ENCODE measurements around the gene HCLS1. TPM values are rescaled to one million over a fixed set of nuclear protein-coding genes. Genes with fewer than 3 reads are reported as not detected.

HCLS1 gene
- total RNA-seq, 1 donor from 2014 or later: 1.6 TPM

DNA sequence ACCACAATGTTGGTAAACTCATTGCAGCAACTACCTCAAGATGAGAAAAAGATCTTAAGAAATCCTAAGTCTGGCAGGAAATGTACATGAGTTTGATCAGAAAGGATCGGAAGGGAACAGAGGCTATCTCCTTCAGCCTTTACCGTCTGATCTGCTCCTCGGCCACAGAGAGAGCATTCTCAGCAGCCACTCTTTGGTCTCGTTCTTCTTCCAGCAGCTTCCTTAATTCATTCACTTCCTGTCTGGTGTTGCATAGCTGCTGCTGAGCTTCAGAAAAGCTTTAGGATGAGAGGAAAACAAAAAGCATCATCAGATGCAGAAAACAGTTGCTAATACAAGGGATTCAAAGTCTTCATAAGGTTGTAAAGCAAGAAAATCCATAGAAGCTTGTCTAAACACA lies 6.6 kb upstream of the HCLS1 start:
- Mint-ChIP-seq H3K4me1 (ENCODE audit: low read depth, unreplicated experiment) (peaks cover 16% of the 10 kb centered on the region), H3K4me3 (ENCODE audit: unreplicated experiment) (no peak overlapping the region), H3K27ac (ENCODE audit: unreplicated experiment) (no peak overlapping the region), H3K9me3 (ENCODE audit: unreplicated experiment) (no peaks in the 10 kb centered on the region), H3K36me3 (ENCODE audit: low read depth, unreplicated experiment) (peaks cover 41% of the 10 kb centered on the region), H3K27me3 (ENCODE audit: low read depth, unreplicated experiment) (no peaks in the 10 kb centered on the region)
- DNase-seq (ENCODE audit: low read depth): no peak
- Histone ChIP-seq H3K4me3 (ENCODE audit: insufficient read depth, low read depth, low read length) (no peak overlapping the region), H3K27me3 (ENCODE audit: insufficient read depth, low read length) (no peaks in the 10 kb centered on the region), H4K20me1 (ENCODE audit: insufficient read depth, low read length) (no peaks in the 10 kb centered on the region), H3K9me3 (ENCODE audit: insufficient read depth, low read depth, low read length) (no peaks in the 10 kb centered on the region), H3K4me1 (ENCODE audit: insufficient read depth, low read length) (no peaks in the 10 kb centered on the region), H2AFZ (ENCODE audit: low read depth, low read length) (no peak overlapping the region), H3K79me2 (ENCODE audit: insufficient read depth, low read length) (no peaks in the 10 kb centered on the region), H3K27ac (ENCODE audit: low read depth, low read length) (no peak overlapping the region), H3K9ac (ENCODE audit: low read length) (no peak overlapping the region), H3K4me2 (ENCODE audit: low read length) (no peak overlapping the region), H3K36me3 (ENCODE audit: insufficient read depth, low read length) (peaks cover 53% of the 10 kb centered on the region)
- TF ChIP-seq, protein P1, sequence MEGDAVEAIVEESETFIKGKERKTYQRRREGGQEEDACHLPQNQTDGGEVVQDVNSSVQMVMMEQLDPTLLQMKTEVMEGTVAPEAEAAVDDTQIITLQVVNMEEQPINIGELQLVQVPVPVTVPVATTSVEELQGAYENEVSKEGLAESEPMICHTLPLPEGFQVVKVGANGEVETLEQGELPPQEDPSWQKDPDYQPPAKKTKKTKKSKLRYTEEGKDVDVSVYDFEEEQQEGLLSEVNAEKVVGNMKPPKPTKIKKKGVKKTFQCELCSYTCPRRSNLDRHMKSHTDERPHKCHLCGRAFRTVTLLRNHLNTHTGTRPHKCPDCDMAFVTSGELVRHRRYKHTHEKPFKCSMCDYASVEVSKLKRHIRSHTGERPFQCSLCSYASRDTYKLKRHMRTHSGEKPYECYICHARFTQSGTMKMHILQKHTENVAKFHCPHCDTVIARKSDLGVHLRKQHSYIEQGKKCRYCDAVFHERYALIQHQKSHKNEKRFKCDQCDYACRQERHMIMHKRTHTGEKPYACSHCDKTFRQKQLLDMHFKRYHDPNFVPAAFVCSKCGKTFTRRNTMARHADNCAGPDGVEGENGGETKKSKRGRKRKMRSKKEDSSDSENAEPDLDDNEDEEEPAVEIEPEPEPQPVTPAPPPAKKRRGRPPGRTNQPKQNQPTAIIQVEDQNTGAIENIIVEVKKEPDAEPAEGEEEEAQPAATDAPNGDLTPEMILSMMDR (IDR thresholded peaks at IDR 0.05; ENCODE audit: insufficient read depth, low read depth, low read length): no peak
- TF ChIP-seq EZH2 (IDR thresholded peaks at IDR 0.05; ENCODE audit: insufficient read depth, low read length): no peak
- no peak for FAIRE-seq

DNA sequence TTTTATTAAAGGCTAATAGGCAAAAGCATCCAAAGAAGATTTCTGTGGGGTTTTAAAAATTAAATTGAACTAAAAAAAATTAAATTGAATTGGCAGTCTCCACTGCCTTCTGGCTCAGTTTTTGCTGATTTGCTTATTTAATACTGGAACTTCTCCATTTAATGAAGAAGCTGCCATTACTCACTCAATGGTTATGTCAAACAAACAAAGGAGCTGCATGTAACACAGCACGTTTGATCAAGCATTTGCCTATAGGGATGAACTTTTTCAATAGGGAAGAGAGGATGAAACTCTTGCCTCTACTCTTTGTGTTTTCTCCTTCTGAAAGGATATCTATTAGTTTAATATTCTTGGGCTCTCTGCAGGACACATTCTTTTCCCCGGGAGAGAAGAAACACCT lies 4.8 kb upstream of the HCLS1 start:
- H3K4me1 ChIP-seq (ENCODE audit: insufficient read depth, low read length): no peaks in the 10 kb centered on the region
- H3K27me3 Mint-ChIP-seq (ENCODE audit: low read depth, unreplicated experiment): no peaks in the 10 kb centered on the region
- DNase-seq (ENCODE audit: low read depth): no peak
- H3K27ac ChIP-seq (ENCODE audit: low read depth, low read length): no peak overlapping the region
- H3K79me2 ChIP-seq (ENCODE audit: insufficient read depth, low read length): no peaks in the 10 kb centered on the region
- peaks cover 46% of the 10 kb centered on the region for H3K36me3 Mint-ChIP-seq (ENCODE audit: low read depth, unreplicated experiment)
- H3K4me1 Mint-ChIP-seq (ENCODE audit: low read depth, unreplicated experiment): peaks cover 18% of the 10 kb centered on the region
- FAIRE-seq: no peak
- H3K9me3 ChIP-seq (ENCODE audit: insufficient read depth, low read depth, low read length): no peaks in the 10 kb centered on the region
- no peak overlapping the region for H2AFZ ChIP-seq (ENCODE audit: low read depth, low read length)
- H3K9ac ChIP-seq (ENCODE audit: low read length): no peak overlapping the region
- H3K36me3 ChIP-seq (ENCODE audit: insufficient read depth, low read length): peaks cover 49% of the 10 kb centered on the region
- TF ChIP-seq EZH2 (IDR thresholded peaks at IDR 0.05; ENCODE audit: insufficient read depth, low read length): no peak
- TF ChIP-seq, protein P1 (IDR thresholded peaks at IDR 0.05; ENCODE audit: insufficient read depth, low read depth, low read length): no peak
- H3K4me3 Mint-ChIP-seq (ENCODE audit: unreplicated experiment): no peak overlapping the region
- H3K9me3 Mint-ChIP-seq (ENCODE audit: unreplicated experiment): no peaks in the 10 kb centered on the region
- H3K27ac Mint-ChIP-seq (ENCODE audit: unreplicated experiment): no peak overlapping the region
- H3K4me2 ChIP-seq (ENCODE audit: low read length): no peak overlapping the region
- H4K20me1 ChIP-seq (ENCODE audit: insufficient read depth, low read length): no peaks in the 10 kb centered on the region
- H3K4me3 ChIP-seq (ENCODE audit: insufficient read depth, low read depth, low read length): no peak overlapping the region
- no peaks in the 10 kb centered on the region for H3K27me3 ChIP-seq (ENCODE audit: insufficient read depth, low read length)

DNA sequence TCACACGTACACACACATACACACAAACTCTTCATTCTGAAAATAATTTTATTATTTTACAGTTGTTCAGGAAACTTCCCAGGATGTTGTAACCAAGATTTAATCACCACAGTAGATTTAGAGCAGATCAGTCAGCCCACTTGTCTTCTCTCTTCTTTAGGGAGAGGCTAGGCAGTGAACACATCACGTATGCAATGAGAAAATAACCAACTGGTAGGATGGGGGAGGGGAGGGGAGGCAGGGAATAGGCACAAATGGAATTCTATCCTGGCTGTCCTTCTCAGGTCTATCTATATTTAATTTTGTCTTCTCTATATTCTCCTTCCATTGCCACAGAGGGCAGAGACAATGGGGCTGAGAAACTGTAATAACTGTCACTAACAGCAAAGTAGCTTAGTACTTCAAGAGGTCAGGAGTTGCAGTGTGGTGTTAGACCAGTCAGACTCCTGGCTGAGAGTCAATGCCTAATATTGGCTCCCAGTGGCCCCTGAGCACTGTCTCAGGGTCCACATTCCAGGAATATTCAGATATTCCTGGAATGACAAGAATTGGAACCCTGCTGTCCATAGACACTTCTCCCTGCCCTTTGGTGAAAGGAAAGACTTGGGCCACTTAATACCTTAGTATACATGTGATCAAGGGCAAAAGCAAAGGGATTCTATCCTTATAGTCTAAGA lies 2.6 kb upstream of the HCLS1 start:
- Histone ChIP-seq H3K27me3 (ENCODE audit: insufficient read depth, low read length) (no peaks in the 10 kb centered on the region), H3K27ac (ENCODE audit: low read depth, low read length) (no peak overlapping the region), H2AFZ (ENCODE audit: low read depth, low read length) (no peak overlapping the region), H3K4me1 (ENCODE audit: insufficient read depth, low read length) (no peaks in the 10 kb centered on the region), H3K79me2 (ENCODE audit: insufficient read depth, low read length) (no peaks in the 10 kb centered on the region), H3K9ac (ENCODE audit: low read length) (no peak overlapping the region), H4K20me1 (ENCODE audit: insufficient read depth, low read length) (no peaks in the 10 kb centered on the region), H3K4me2 (ENCODE audit: low read length) (no peak overlapping the region), H3K36me3 (ENCODE audit: insufficient read depth, low read length) (peaks cover 40% of the 10 kb centered on the region), H3K4me3 (ENCODE audit: insufficient read depth, low read depth, low read length) (no peak overlapping the region), H3K9me3 (ENCODE audit: insufficient read depth, low read depth, low read length) (no peaks in the 10 kb centered on the region)
- Mint-ChIP-seq H3K9me3 (ENCODE audit: unreplicated experiment) (no peaks in the 10 kb centered on the region), H3K4me1 (ENCODE audit: low read depth, unreplicated experiment) (peaks cover 18% of the 10 kb centered on the region), H3K27me3 (ENCODE audit: low read depth, unreplicated experiment) (no peaks in the 10 kb centered on the region), H3K4me3 (ENCODE audit: unreplicated experiment) (no peak overlapping the region), H3K27ac (ENCODE audit: unreplicated experiment) (no peak overlapping the region), H3K36me3 (ENCODE audit: low read depth, unreplicated experiment) (peaks cover 48% of the 10 kb centered on the region)
- no peak for FAIRE-seq
- TF ChIP-seq, protein P1 (IDR thresholded peaks at IDR 0.05; ENCODE audit: insufficient read depth, low read depth, low read length): no peak
- TF ChIP-seq EZH2 (IDR thresholded peaks at IDR 0.05; ENCODE audit: insufficient read depth, low read length): no peak
- no peak for DNase-seq (ENCODE audit: low read depth)

All from astrocyte (in vitro differentiated cells and primary cell).